ENCODE measurements around the gene EIF4B. TPM values are rescaled to one million over a fixed set of nuclear protein-coding genes. Genes with fewer than 3 reads are reported as not detected.

EIF4B gene
- total RNA-seq, 1 donor = 849 TPM

DNA sequence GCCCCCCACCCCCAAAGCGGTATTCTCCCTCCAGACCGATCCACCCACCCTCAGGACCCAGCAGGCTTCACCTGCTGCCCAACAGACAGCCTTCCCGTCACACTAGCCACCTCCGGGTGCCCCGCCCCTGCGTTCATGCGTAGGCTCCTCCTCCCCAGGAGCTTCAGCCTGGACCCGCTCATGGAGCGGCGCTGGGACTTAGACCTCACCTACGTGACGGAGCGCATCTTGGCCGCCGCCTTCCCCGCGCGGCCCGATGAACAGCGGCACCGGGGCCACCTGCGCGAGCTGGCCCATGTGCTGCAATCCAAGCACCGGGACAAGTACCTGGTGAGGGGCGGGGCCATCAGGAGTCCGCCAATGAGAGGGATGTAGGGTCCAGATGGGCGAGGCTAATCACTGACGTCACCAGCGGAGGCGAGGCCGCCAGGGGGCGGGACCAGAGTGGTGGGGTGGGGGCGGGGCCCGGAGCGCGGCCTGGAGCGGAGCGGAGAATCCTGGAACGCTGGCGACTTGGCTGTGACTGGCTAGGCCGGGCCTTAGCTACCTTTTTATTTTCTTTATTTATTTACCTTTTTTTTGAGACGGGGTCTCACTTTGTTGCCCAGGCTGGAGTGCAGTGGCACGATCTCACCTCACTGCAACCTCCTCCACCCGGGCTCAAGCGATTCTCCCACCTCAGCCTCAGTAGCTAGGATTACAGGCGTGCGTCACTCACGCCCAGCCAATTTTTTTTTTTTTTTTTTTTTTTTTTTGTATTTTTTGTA, 48.0 kb downstream of the EIF4B start:
- peak; percentile 90 for DNase-seq (ENCODE audit: low read depth)
- peak overlapping the region; percentile 44 for H3K4me3 ChIP-seq (ENCODE audit: low read depth, low read length)
- TF ChIP-seq, protein P1, sequence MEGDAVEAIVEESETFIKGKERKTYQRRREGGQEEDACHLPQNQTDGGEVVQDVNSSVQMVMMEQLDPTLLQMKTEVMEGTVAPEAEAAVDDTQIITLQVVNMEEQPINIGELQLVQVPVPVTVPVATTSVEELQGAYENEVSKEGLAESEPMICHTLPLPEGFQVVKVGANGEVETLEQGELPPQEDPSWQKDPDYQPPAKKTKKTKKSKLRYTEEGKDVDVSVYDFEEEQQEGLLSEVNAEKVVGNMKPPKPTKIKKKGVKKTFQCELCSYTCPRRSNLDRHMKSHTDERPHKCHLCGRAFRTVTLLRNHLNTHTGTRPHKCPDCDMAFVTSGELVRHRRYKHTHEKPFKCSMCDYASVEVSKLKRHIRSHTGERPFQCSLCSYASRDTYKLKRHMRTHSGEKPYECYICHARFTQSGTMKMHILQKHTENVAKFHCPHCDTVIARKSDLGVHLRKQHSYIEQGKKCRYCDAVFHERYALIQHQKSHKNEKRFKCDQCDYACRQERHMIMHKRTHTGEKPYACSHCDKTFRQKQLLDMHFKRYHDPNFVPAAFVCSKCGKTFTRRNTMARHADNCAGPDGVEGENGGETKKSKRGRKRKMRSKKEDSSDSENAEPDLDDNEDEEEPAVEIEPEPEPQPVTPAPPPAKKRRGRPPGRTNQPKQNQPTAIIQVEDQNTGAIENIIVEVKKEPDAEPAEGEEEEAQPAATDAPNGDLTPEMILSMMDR (IDR thresholded peaks at IDR 0.05; ENCODE audit: insufficient read depth, low read depth, low read length) = no peak

DNA sequence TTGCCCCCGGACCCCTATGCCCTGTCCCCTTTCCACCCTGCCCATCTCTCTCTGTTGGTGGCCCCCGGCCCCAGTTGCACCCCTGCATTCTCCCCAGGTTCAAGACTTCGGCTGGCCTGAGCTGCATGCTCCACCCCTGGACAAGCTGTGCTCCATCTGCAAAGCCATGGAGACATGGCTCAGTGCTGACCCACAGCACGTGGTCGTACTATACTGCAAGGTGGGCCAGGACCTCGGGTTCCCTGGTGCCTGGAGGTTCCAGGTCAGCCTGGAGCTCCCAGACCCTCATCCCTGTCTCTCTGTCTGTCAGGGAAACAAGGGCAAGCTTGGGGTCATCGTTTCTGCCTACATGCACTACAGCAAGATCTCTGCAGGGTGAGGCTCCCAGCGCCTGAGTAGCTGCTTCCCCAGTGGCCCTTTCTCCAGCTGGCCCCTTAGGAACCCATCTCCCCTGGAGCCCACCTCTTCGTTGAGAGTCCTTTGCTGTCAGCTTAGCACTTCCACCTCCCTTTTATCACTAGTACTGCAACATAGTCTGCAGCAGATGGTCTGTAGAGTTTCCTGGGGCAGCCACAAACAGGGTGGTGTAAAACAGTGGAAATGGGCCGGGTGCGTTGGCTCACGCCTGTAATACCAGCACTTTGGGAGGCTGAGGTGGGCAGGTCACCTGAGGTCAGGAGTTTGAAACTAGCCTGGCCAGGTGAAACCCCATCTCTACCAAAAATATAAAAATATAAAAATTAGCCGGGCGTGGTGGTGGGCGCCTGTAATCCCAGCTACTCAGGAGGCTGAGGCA, 49.4 kb downstream of the EIF4B start:
- no peak overlapping the region for H3K4me3 ChIP-seq (ENCODE audit: low read depth, low read length)
- no peak for DNase-seq (ENCODE audit: low read depth)
- TF ChIP-seq, protein P1 (IDR thresholded peaks at IDR 0.05; ENCODE audit: insufficient read depth, low read depth, low read length) = no peak

DNA sequence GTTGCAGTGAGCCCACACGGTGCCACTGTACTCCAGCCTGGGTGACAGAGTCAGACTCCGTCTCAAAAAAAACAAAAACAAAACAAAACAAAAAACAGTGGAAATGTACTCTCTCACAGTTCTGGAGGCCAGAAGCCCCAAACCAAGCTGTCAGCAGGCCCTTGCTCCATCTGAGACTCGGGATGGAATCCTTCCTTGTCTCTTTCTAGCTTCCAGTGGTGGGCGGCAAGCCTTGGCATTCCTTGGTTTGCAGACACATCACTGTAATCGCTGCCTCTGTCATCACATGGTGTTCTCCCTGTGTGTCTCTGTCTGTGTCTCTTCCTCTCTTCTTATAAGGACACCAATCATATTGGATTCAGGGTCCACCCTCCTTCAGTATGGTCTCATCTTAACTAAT, 50.0 kb downstream of the EIF4B start:
- TF ChIP-seq, protein P1 (IDR thresholded peaks at IDR 0.05; ENCODE audit: insufficient read depth, low read depth, low read length) = no peak
- no peak overlapping the region for H3K4me3 ChIP-seq (ENCODE audit: low read depth, low read length)
- no peak for DNase-seq (ENCODE audit: low read depth)

DNA sequence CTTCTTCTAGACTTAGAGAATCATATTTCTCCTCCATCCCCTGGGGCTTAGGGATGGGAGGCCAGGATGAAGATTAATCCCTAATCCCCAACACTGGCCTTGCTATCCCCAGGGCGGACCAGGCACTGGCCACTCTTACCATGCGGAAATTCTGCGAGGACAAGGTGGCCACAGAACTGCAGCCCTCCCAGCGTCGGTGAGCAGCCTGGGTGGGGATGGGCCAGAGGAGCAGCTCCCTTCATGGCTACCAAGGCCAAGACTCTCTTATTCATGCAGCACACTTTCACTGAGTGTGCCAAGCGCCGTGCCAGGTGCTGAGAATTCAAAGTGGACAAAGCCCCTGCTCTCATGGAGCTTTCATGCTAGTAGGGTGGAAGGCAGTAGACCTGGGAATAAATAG, 50.6 kb downstream of the EIF4B start:
- no peak for DNase-seq (ENCODE audit: low read depth)
- TF ChIP-seq, protein P1 (IDR thresholded peaks at IDR 0.05; ENCODE audit: insufficient read depth, low read depth, low read length) = no peak
- H3K4me3 ChIP-seq (ENCODE audit: low read depth, low read length) = no peak overlapping the region

- no peak overlapping the region for H3K4me3 ChIP-seq (ENCODE audit: low read depth, low read length)
- TF ChIP-seq, protein P1 (IDR thresholded peaks at IDR 0.05; ENCODE audit: insufficient read depth, low read depth, low read length) = no peak
- DNase-seq (ENCODE audit: low read depth) = no peak
These were observed 51.7 kb downstream of the EIF4B start for GRCh38 chr12:53057816-53058500.

- no peak overlapping the region for H3K4me3 ChIP-seq (ENCODE audit: low read depth, low read length)
- TF ChIP-seq, protein P1 (IDR thresholded peaks at IDR 0.05; ENCODE audit: insufficient read depth, low read depth, low read length) = no peak
- DNase-seq (ENCODE audit: low read depth) = no peak
These were observed 52.6 kb downstream of the EIF4B start for GRCh38 chr12:53058674-53059433.

Data from fibroblast of villous mesenchyme (primary cell).